Effector memory CD8-positive, alpha-beta T cell (primary cell): Measurements from ENCODE around the gene ANKRD53.
A peak's percentile ranks its signal among the peaks of the same experiment; 100 is the strongest.
"Not testable (repeated sequence)": the region's sequence is repeated elsewhere in the genome, so short reads cannot be mapped to it uniquely, and the experiment has no call there.

Experiments
- ATAC-seq: fragments of 150-1000 bp; cut with Tn5 transposase; replicated peaks from 2 replicates; pipeline ENCODE4 v1.10.0; 2021; ENCODE audit warnings: mild to moderate bottlenecking, moderate library complexity
- DNase-seq, 3 experiments: peaks; one replicate each; pipeline ENCODE4 v3.0.0; 2021
- H3K27ac Mint-ChIP-seq, 2 donors: one replicate each; pipeline ENCODE4 v1.8.0; 2022; ENCODE audit warnings: mild to moderate bottlenecking in 2 of 2, mixed read lengths in 2 of 2, moderate library complexity in 2 of 2
- H3K27me3 Mint-ChIP-seq, 2 donors: one replicate each; pipeline ENCODE4 v1.8.0; 2022; ENCODE audit warnings: mixed read lengths in 2 of 2
- H3K36me3 Mint-ChIP-seq: one replicate; pipeline ENCODE4 v1.8.0; 2022; ENCODE audit warnings: mild to moderate bottlenecking, moderate library complexity, mixed read lengths; ENCODE audit not compliant: insufficient read depth
- H3K4me1 Mint-ChIP-seq, 2 donors: one replicate each; pipeline ENCODE4 v1.8.0; 2022; ENCODE audit warnings: low read depth in 2 of 2, mixed read lengths in 2 of 2
- H3K4me3 Mint-ChIP-seq, 2 donors: one replicate each; pipeline ENCODE4 v1.8.0; 2022; ENCODE audit warnings: mild to moderate bottlenecking in 2 of 2, mixed read lengths in 2 of 2, moderate library complexity in 2 of 2
- H3K9me3 Mint-ChIP-seq, 2 donors: one replicate each; pipeline ENCODE4 v1.8.0; 2022; ENCODE audit warnings: mixed read lengths in 2 of 2

The ANKRD53 gene

DNA sequence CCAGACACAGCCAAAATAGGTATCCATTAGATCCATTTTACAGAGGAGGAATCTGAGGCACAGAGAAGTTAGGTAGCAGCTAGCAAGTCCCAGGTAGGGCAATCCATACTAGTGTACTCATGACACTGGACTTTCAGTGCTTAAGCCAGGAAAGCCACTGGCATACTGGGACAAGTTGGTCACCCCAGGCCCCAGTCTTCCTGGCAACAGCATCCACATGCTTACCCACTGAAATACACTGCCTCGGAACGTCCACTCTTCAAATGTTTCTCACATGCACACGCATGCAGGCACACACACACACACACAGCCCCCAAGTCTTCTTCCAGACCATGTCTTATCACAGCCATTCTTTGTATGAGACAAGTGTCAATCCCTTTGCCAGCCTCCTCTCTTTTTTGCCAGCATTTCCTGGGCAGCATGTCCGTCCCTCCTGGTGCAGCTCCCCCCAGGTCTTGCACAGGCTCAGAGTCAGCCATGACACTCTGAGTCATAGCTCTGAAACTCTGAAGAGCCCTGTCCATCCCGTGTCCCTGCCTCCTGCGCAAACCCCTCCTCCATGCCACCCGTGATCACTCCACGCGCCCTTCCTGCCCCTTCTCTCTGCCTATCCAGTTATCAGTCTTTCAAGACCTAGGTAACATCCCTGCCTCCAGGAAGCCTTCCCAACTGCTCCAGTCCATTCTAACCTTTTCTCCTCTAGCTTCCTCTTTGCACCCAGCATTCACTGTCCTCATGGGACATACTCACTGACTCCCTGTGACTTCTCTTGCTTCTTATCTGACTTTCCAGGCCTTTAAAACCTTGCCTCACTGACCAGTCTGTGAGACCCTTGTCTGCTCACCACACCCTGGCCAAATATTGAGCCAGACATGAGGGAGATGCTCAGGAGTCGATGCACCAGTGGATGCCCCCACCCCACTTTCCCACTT lies 27.1 kb downstream of the ANKRD53 start:
- Mint-ChIP-seq H3K9me3 (no peaks in the 10 kb centered on the region), H3K36me3 (no peaks in the 10 kb centered on the region), H3K27me3 (peaks cover 16 to 68% of the 10 kb centered on the region in 2 donors), H3K27ac (no peak overlapping the region), H3K4me1 (peaks cover 0 to 8% of the 10 kb centered on the region in 2 donors), H3K4me3 (no peak overlapping the region)
- DNase-seq (no peak), ATAC-seq (no peak)

DNA sequence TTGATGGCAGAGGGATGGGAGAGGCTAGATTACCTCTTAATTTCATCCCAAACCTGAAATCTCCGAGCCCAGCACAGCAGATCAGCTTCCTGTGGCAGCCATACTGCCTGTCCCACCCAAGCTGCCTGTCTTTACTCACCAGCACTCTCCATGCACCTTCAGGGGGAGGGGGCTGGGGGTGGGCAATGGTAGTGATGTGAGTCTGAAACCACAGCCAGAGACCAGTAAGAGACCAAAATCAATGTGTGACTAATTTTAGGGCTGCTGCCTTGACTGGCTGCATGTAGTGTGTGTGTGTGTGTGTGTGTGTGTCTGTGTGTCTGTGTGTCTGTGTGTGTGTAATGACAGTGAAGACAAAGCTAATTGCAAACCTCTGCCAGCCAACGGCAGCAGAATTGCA lies 27.9 kb downstream of the ANKRD53 start:
- Mint-ChIP-seq H3K27me3 (peaks cover 23 to 76% of the 10 kb centered on the region in 2 donors), H3K9me3 (no peaks in the 10 kb centered on the region), H3K36me3 (no peaks in the 10 kb centered on the region), H3K4me1 (peaks cover 0 to under 1% of the 10 kb centered on the region in 2 donors), H3K4me3 (no peak overlapping the region), H3K27ac (no peak overlapping the region)
- ATAC-seq: no peak
- no peak for DNase-seq

- no peak overlapping the region for H3K27ac Mint-ChIP-seq
- H3K27me3 Mint-ChIP-seq: peaks cover 32 to 85% of the 10 kb centered on the region in 2 donors
- no peak for ATAC-seq
- peaks cover 2 to 3% of the 10 kb centered on the region in 2 donors for H3K4me1 Mint-ChIP-seq
- H3K36me3 Mint-ChIP-seq: no peaks in the 10 kb centered on the region
- no peak for DNase-seq
- no peaks in the 10 kb centered on the region for H3K9me3 Mint-ChIP-seq
- H3K4me3 Mint-ChIP-seq: no peak overlapping the region
Observed at GRCh38 chr2:71006955-71007799, 28.7 kb downstream of the ANKRD53 start.

- H3K9me3 Mint-ChIP-seq: no peaks in the 10 kb centered on the region
- peaks cover 35 to 84% of the 10 kb centered on the region in 2 donors for H3K27me3 Mint-ChIP-seq
- ATAC-seq (no peak), DNase-seq (no peak)
- H3K4me1 Mint-ChIP-seq: peaks cover 2 to 3% of the 10 kb centered on the region in 2 donors
- H3K36me3 Mint-ChIP-seq: no peaks in the 10 kb centered on the region
- no peak overlapping the region for H3K4me3 Mint-ChIP-seq
- no peak overlapping the region for H3K27ac Mint-ChIP-seq
Observed at GRCh38 chr2:71008342-71008741, 29.9 kb downstream of the ANKRD53 start.

DNA sequence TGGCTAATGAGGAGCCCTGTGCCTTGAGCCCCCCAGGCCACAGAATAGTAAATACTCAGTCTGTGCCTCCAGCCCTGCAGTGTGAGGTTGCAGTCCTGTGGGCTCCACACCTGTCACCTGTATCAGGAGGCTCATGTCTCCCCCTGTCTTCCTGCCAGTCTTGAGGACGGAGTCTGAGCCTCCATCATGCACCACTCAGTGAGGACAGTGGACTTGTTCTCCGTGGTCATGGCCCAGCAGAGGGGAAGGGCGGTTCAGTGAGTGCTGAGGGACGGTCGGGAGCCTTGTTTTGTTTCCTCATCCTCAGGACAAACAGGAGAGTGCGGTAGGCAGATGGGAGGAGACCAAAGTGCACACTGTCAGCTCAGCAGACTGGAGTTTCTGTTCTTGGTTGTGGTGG lies 33.4 kb downstream of the ANKRD53 start:
- not testable (repeated sequence) for H3K9me3 Mint-ChIP-seq, ATAC-seq, DNase-seq, H3K4me3 Mint-ChIP-seq, H3K36me3 Mint-ChIP-seq, H3K27ac Mint-ChIP-seq, H3K4me1 Mint-ChIP-seq
- peaks cover 30 to 49% of the 10 kb centered on the region in 2 donors for H3K27me3 Mint-ChIP-seq

- peaks cover 5 to 6% of the 10 kb centered on the region in 2 donors for H3K4me1 Mint-ChIP-seq
- DNase-seq: no peak
- peaks cover 12 to 22% of the 10 kb centered on the region in 2 donors for H3K27me3 Mint-ChIP-seq
- no peak overlapping the region for H3K4me3 Mint-ChIP-seq
- H3K9me3 Mint-ChIP-seq: no peaks in the 10 kb centered on the region
- H3K36me3 Mint-ChIP-seq: peaks cover 2% of the 10 kb centered on the region
- no peak for ATAC-seq
- H3K27ac Mint-ChIP-seq: no peak overlapping the region
Observed at GRCh38 chr2:71018625-71019024, 40.2 kb downstream of the ANKRD53 start.

GRCh38 chr2:71019989-71020388 lies 41.6 kb downstream of the ANKRD53 start:
- H3K4me3 Mint-ChIP-seq, H3K36me3 Mint-ChIP-seq, ATAC-seq, H3K27ac Mint-ChIP-seq, H3K4me1 Mint-ChIP-seq, H3K9me3 Mint-ChIP-seq, DNase-seq: not testable (repeated sequence)
- peaks cover 14 to 23% of the 10 kb centered on the region in 2 donors for H3K27me3 Mint-ChIP-seq

DNA sequence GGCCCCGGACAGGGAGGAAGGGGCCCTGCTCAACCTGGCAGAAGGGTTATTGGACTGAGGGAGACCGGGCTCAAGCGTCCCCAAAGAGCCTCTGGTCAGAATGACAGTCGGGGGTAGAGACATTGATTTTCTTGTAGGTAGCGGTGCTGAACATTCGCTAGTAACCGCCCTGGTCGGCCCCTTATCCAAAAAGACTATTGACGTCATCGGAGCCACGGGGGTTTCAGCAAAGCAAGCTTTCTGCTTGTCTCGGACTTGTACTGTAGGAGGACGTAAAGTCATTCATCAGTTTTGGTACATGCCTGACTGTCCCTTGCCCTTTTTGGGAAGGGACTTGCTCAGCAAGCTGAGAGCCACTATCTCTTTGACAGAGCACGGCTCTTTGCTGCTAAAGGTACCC lies 43.0 kb downstream of the ANKRD53 start:
- not testable (repeated sequence) for DNase-seq, H3K27ac Mint-ChIP-seq, H3K36me3 Mint-ChIP-seq, H3K4me1 Mint-ChIP-seq, ATAC-seq, H3K9me3 Mint-ChIP-seq, H3K4me3 Mint-ChIP-seq
- peaks cover 20 to 34% of the 10 kb centered on the region in 2 donors for H3K27me3 Mint-ChIP-seq

DNA sequence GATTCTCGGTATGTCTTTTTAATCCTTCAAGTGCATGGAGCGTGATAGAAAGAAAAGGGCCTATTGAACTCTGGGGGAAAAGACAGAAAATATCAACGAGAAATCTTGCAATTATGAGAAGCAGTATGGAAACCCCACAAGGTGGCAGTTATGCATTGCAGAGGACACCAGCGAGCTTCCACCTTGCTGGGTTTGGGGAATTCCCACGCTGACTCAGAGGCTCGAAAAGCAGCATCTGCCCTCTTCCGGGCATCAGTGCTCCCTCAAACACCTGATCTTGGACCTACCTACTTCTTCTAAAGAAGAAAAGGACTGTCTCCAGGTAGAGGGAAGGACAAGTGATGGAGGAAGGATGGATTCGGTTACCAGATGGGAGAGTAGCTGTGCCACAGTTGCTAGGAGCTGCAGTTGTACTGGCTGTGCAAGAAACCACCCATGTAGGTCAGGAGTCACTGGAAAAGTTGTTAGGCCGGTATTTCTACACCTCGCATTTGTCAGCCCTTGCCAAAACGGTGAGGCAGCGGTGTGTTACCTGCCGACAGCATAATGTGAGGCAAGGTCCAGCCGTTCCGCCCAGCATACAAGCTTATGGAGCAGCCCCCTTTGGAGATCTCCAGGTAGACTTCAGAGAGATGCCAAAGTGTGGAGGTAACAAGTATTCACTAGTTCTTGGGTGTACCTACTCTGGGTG lies 45.3 kb downstream of the ANKRD53 start:
- peak; percentile 10 to 25 (median 15) for DNase-seq
- Mint-ChIP-seq H3K27me3 (peaks cover 19 to 31% of the 10 kb centered on the region in 2 donors), H3K27ac (peak overlapping the region in 1 of 2 donors; percentile 16)
- not testable (repeated sequence) for H3K4me1 Mint-ChIP-seq, H3K4me3 Mint-ChIP-seq, H3K36me3 Mint-ChIP-seq, H3K9me3 Mint-ChIP-seq, ATAC-seq
